K562 (cell line): Measurements from ENCODE around the gene HAP1. TPM values are rescaled to one million over a fixed set of nuclear protein-coding genes. Genes with fewer than 3 reads are reported as not detected.

ENCODE experiments used
- ADNP ChIP-seq: fragments of 200-800 bp; sonication (Bioruptor generic); IDR thresholded peaks from 2 replicates; pipeline ENCODE4 v1.6.1; 2016; ENCODE audit warnings: missing genetic modification characterization, missing compliant biosample characterization
- ARNT ChIP-seq, 2 experiments: fragments of 450-650 bp; IDR thresholded peaks; 2 replicates each; pipeline ENCODE4 v1.6.1; 2016; ENCODE audit warnings: mild to moderate bottlenecking in 1 of 2
- FOXK2 ChIP-seq, 2 experiments: fragments of 450-650 bp; IDR thresholded peaks in 1 of 2; conservative IDR thresholded peaks in 1 of 2; 2 replicates each; pipeline ENCODE4 v1.6.1; 2016; ENCODE audit warnings: low read depth in 2 of 2, mild to moderate bottlenecking in 1 of 2
- KLF13 ChIP-seq: fragments of 450-650 bp; IDR thresholded peaks from 2 replicates; pipeline ENCODE4 v1.6.1; 2016; ENCODE audit warnings: missing genetic modification characterization, low read depth, mild to moderate bottlenecking, missing compliant biosample characterization, moderate library complexity, borderline replicate concordance
- MBD1 ChIP-seq: fragments of 250-450 bp; sonication (Bioruptor Pico); IDR thresholded peaks from 2 replicates; pipeline ENCODE4 v1.8.0; 2022; ENCODE audit warnings: inconsistent platforms
- NR2F6 ChIP-seq: fragments of 450-650 bp; formaldehyde crosslinking; IDR thresholded peaks from 2 replicates; pipeline ENCODE4 v1.4.0; 2020; ENCODE audit warnings: mild to moderate bottlenecking
- POLR2H ChIP-seq: IDR thresholded peaks from 2 replicates; pipeline ENCODE4 v1.6.1; 2016; ENCODE audit warnings: missing genetic modification characterization, low read depth, mild to moderate bottlenecking, control low read depth, missing compliant biosample characterization, moderate library complexity
- RCOR1 ChIP-seq, 2 experiments: IDR thresholded peaks; 2 replicates each; pipeline ENCODE4 v1.6.1; 2012; ENCODE audit warnings: low read depth in 2 of 2, low read length in 2 of 2, borderline replicate concordance in 1 of 2, improper control_type of control experiment in 1 of 2
- SIX5 ChIP-seq, 2 experiments: IDR thresholded peaks; 2 replicates each; pipeline ENCODE4 v1.6.1; 2011; ENCODE audit warnings: low read length in 2 of 2, borderline replicate concordance in 1 of 2, low read depth in 1 of 2, mild to moderate bottlenecking in 1 of 2, moderate library complexity in 1 of 2; ENCODE audit not compliant: insufficient read depth in 1 of 2
- SP1 ChIP-seq: sonication (generic); formaldehyde crosslinking; IDR thresholded peaks from 2 replicates; pipeline ENCODE4 v1.8.1; 2022; ENCODE audit warnings: mild to moderate bottlenecking, missing genetic modification reagents
- SP2 ChIP-seq: IDR thresholded peaks from 2 replicates; pipeline ENCODE4 v1.6.1; 2011; ENCODE audit warnings: mild to moderate bottlenecking, low read depth, low read length, moderate library complexity; ENCODE audit not compliant: poor library complexity, severe bottlenecking; ENCODE audit errors: extremely low read depth
- TEAD1 ChIP-seq, 2 experiments: fragments of 450-650 bp in 1 of 2; sonication (generic) in 1 of 2; formaldehyde crosslinking; IDR thresholded peaks; 2 replicates each; pipeline versions ENCODE4 v1.4.0 to v1.8.0; 2020 to 2022; ENCODE audit warnings: mild to moderate bottlenecking in 2 of 2, missing genetic modification reagents in 1 of 2
- ZBTB1 ChIP-seq: sonication (generic); formaldehyde crosslinking; IDR thresholded peaks from 2 replicates; pipeline ENCODE4 v1.8.1; 2023; ENCODE audit warnings: missing genetic modification reagents, low read depth, mild to moderate bottlenecking, borderline replicate concordance
- ZBTB17 ChIP-seq: fragments of 450-650 bp; formaldehyde crosslinking; IDR thresholded peaks from 2 replicates; pipeline ENCODE4 v1.4.0; 2020; ENCODE audit warnings: mild to moderate bottlenecking
- ZEB2 ChIP-seq: fragments of 450-650 bp; IDR thresholded peaks from 2 replicates; pipeline ENCODE4 v1.6.1; 2016
- ZKSCAN3 ChIP-seq: fragments of 250-450 bp; sonication (Bioruptor Pico); IDR thresholded peaks from 2 replicates; pipeline ENCODE4 v1.4.0; 2020
- ZNF444 ChIP-seq: fragments of 250-450 bp; sonication (Bioruptor Pico); IDR thresholded peaks from 2 replicates; pipeline ENCODE4 v1.4.0; 2020; ENCODE audit warnings: mild to moderate bottlenecking, moderate library complexity
- ZNF764 ChIP-seq: fragments of 250-450 bp; sonication (Bioruptor Pico); IDR thresholded peaks from 2 replicates; pipeline ENCODE4 v1.4.0; 2020; ENCODE audit warnings: low read depth, mild to moderate bottlenecking, moderate library complexity
- polyA plus RNA-seq, 8 experiments: library from polyadenylated mRNA; depleted of rRNA in 4 of 8; stranded (reverse) in 5 of 8; unstranded in 3 of 8; fragments of >200 nt; fragmentation: Nextera tagmentation in 2 of 8; fragmentation: Illumina TruSeq in 1 of 8; extraction: Ambion mirVana in 2 of 8; extraction: Trizol in 1 of 8; gene quantifications; 2 replicates each; pipeline versions ENCODE4 v1.2.1 to v1.2.3, GENCODE V29; 2011 to 2014; ENCODE audit warnings: inconsistent platforms in 1 of 8, missing spikeins in 1 of 8
- total RNA-seq, 7 experiments: library from RNA; depleted of rRNA in 6 of 7; stranded (reverse); fragments of >200 nt in 6 of 7; fragmentation: Illumina TruSeq in 2 of 7; extraction: Trizol in 2 of 7; gene quantifications; 2 replicates each; pipeline versions ENCODE4 v1.2.1 to v1.2.3, GENCODE V29; 2011 to 2021; ENCODE audit warnings: low replicate concordance in 1 of 7
- TF ChIP-seq, protein P1 (sequence below): fragments of 250-450 bp; sonication (Bioruptor Pico); IDR thresholded peaks from 2 replicates; pipeline ENCODE4 v1.4.0; 2020; ENCODE audit warnings: mild to moderate bottlenecking
- TF ChIP-seq, protein P2 (sequence below), 2 experiments: fragments of 450-650 bp; IDR thresholded peaks; 2 replicates each; pipeline ENCODE4 v1.6.1; 2016
- TF ChIP-seq, protein P3 (sequence below): sonication (generic); formaldehyde crosslinking; IDR thresholded peaks from 2 replicates; pipeline ENCODE4 v1.8.1; 2023; ENCODE audit warnings: mild to moderate bottlenecking, missing genetic modification reagents, moderate library complexity

HAP1 gene
- total and polyA plus RNA-seq, 9 of the 15 experiments (the other 6 are each of a cell fraction or from before 2014, with no cell fraction given), result under 0.01 to 0.09 (median 0.04) TPM; not detected in 6

DNA sequence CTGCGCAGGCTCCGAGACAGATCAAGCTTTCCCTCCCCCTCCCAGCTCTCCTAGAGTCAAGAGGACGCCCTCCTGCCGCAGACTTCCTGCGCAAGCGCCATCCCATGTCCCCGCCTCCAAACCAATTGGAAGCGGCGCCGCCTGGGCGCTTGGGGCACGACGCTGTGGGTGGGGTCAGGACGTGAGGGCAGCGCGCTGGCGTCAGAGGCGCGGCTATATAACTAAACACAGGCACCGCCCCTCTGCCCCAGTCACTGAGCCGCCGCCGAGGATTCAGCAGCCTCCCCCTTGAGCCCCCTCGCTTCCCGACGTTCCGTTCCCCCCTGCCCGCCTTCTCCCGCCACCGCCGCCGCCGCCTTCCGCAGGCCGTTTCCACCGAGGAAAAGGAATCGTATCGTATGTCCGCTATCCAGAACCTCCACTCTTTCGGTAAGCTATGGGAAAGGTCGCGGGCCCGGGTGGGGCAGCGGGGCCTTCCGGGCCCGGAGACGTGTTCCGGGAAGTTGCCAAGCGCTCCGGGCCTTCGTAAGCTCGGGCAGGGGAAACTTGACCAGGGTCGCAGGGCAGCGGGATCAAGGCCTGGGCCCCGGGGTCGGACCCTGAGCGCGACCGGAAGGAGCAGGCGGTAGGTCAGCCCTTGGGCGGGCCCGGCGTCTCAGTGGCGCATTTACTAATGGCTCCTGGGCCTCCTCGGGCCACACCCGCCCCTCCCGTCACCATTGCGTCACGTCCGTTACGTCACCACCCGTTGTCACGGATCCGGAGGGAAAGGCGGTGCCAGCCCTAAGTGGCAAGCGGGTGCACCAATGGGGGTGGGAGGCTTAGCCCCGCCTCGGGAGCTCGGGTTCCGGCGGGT is 45.6 kb downstream of the HAP1 start, which contains the start of gene EIF1 (continued):
- TF ChIP-seq MBD1 (no peak), FOXK2 (conservative IDR thresholded peaks at IDR 0.05 in 1 of 2, IDR thresholded peaks at IDR 0.05 in 1 of 2; ENCODE audit: low read depth in 2 of 2) (peak; percentile 19 to 54; a peak in 2 of 4 replicates), ZNF444 (no peak), ZBTB1 (CRISPR knock-in tag) (no peak), ZEB2 (no peak), ARNT (IDR thresholded peaks at IDR 0.05) (0 out of 4 replicates have a peak, but pooled peaks of 1 of the 2 experiments have one; percentile 25), ZNF764 (CRISPR knock-in tag) (no peak), ZBTB17 (CRISPR knock-in tag) (peak; percentile 92), SP1 (CRISPR knock-in tag) (peak; percentile 91), ADNP (tag) (no peak), SIX5 (IDR thresholded peaks at IDR 0.05; ENCODE audit: borderline replicate concordance in 1 of 2, insufficient read depth in 1 of 2, low read depth in 1 of 2, low read length in 2 of 2) (0 out of 4 replicates have a peak, but pooled peaks of 1 of the 2 experiments have one; percentile 5), NR2F6 (CRISPR knock-in tag) (peak; percentile 78; the same call in 1 of the 2 replicates), ZKSCAN3 (CRISPR knock-in tag) (no peak), RCOR1 (IDR thresholded peaks at IDR 0.05; ENCODE audit: borderline replicate concordance in 1 of 2, low read depth in 2 of 2, low read length in 2 of 2) (peak in 1 of 2 experiments; percentile 33; a peak in 1 of 4 replicates), TEAD1 (CRISPR knock-in tag; IDR thresholded peaks at IDR 0.05) (peak; percentile 64 to 91; a peak in 3 of 4 replicates), KLF13 (tag) (no peak), POLR2H (peak; percentile 98), SP2 (peak; percentile 66)
- TF ChIP-seq, protein P1, sequence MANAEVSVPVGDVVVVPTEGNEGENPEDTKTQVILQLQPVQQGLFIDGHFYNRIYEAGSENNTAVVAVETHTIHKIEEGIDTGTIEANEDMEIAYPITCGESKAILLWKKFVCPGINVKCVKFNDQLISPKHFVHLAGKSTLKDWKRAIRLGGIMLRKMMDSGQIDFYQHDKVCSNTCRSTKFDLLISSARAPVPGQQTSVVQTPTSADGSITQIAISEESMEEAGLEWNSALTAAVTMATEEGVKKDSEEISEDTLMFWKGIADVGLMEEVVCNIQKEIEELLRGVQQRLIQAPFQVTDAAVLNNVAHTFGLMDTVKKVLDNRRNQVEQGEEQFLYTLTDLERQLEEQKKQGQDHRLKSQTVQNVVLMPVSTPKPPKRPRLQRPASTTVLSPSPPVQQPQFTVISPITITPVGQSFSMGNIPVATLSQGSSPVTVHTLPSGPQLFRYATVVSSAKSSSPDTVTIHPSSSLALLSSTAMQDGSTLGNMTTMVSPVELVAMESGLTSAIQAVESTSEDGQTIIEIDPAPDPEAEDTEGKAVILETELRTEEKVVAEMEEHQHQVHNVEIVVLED (CRISPR knock-in tag), result peak; percentile 98
- TF ChIP-seq, protein P2, sequence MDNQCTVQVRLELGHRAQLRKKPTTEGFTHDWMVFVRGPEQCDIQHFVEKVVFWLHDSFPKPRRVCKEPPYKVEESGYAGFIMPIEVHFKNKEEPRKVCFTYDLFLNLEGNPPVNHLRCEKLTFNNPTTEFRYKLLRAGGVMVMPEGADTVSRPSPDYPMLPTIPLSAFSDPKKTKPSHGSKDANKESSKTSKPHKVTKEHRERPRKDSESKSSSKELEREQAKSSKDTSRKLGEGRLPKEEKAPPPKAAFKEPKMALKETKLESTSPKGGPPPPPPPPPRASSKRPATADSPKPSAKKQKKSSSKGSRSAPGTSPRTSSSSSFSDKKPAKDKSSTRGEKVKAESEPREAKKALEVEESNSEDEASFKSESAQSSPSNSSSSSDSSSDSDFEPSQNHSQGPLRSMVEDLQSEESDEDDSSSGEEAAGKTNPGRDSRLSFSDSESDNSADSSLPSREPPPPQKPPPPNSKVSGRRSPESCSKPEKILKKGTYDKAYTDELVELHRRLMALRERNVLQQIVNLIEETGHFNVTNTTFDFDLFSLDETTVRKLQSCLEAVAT (IDR thresholded peaks at IDR 0.05), result peak; percentile 96 to 98
- TF ChIP-seq, protein P3, sequence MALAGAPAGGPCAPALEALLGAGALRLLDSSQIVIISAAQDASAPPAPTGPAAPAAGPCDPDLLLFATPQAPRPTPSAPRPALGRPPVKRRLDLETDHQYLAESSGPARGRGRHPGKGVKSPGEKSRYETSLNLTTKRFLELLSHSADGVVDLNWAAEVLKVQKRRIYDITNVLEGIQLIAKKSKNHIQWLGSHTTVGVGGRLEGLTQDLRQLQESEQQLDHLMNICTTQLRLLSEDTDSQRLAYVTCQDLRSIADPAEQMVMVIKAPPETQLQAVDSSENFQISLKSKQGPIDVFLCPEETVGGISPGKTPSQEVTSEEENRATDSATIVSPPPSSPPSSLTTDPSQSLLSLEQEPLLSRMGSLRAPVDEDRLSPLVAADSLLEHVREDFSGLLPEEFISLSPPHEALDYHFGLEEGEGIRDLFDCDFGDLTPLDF, result peak; percentile 85
